Limb (tissue), 2 donors: Measurements from ENCODE around the gene RANBP1.

ENCODE experiments used
- DNase-seq, 2 donors: peaks; one replicate each; pipeline ENCODE4 v3.0.0-alpha.2; 2016; ENCODE audit errors: extremely low spot score in 2 of 2

RANBP1 gene

GRCh38 chr22:20107951-20108756 lies 7.8 kb upstream of the RANBP1 start:
- no peak for DNase-seq

- DNase-seq = no peak
Observed at GRCh38 chr22:20108757-20109230, 7.1 kb upstream of the RANBP1 start.

GRCh38 chr22:20109411-20110358 lies 6.2 kb upstream of the RANBP1 start:
- DNase-seq = no peak

GRCh38 chr22:20110359-20110985 lies 5.4 kb upstream of the RANBP1 start:
- no peak for DNase-seq

- no peak for DNase-seq
Observed at GRCh38 chr22:20111045-20111688, 4.7 kb upstream of the RANBP1 start.

- no peak for DNase-seq
Observed at GRCh38 chr22:20111689-20112622, 3.9 kb upstream of the RANBP1 start.

- DNase-seq = no peak
Observed at GRCh38 chr22:20112623-20113511, 3.0 kb upstream of the RANBP1 start.

- no peak for DNase-seq
Observed at GRCh38 chr22:20113551-20114310, 2.2 kb upstream of the RANBP1 start.

- DNase-seq = no peak
Observed at GRCh38 chr22:20114506-20115475, 1.1 kb upstream of the RANBP1 start.

- DNase-seq = no peak
Observed at GRCh38 chr22:20116376-20116950, 559 bp downstream of the RANBP1 start.

- peak; percentile 97 to 99 for DNase-seq
Observed at GRCh38 chr22:20116951-20117632, 1.2 kb downstream of the RANBP1 start, which contains the start of gene TRMT2A. TRMT2A (minus strand) TSS chr22:20117226; CDS start chr22:20116906, 320 bp downstream.

GRCh38 chr22:20117633-20118299 lies 1.9 kb downstream of the RANBP1 start:
- DNase-seq = no peak

GRCh38 chr22:20118300-20119020 lies 2.6 kb downstream of the RANBP1 start:
- no peak for DNase-seq

GRCh38 chr22:20121856-20122415 lies 6.0 kb downstream of the RANBP1 start:
- no peak for DNase-seq
